ENCODE measurements around the gene AURKAIP1.

GRCh38 chr1:1340185-1340584 lies 34.8 kb downstream of the AURKAIP1 start:
- TF ChIP-seq, protein P1, sequence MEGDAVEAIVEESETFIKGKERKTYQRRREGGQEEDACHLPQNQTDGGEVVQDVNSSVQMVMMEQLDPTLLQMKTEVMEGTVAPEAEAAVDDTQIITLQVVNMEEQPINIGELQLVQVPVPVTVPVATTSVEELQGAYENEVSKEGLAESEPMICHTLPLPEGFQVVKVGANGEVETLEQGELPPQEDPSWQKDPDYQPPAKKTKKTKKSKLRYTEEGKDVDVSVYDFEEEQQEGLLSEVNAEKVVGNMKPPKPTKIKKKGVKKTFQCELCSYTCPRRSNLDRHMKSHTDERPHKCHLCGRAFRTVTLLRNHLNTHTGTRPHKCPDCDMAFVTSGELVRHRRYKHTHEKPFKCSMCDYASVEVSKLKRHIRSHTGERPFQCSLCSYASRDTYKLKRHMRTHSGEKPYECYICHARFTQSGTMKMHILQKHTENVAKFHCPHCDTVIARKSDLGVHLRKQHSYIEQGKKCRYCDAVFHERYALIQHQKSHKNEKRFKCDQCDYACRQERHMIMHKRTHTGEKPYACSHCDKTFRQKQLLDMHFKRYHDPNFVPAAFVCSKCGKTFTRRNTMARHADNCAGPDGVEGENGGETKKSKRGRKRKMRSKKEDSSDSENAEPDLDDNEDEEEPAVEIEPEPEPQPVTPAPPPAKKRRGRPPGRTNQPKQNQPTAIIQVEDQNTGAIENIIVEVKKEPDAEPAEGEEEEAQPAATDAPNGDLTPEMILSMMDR (IDR thresholded peaks at IDR 0.05), result no peak
- TF ChIP-seq POLR2A (IDR thresholded peaks at IDR 0.05; ENCODE audit: low read depth), result no peak
- TF ChIP-seq POLR2AphosphoS5 (IDR thresholded peaks at IDR 0.05), result no peak
- no peak for TF ChIP-seq EP300 (IDR thresholded peaks at IDR 0.05)
